AG08395 (cell line): Measurements from ENCODE around the gene FUBP3.
"Not testable (repeated sequence)": the region's sequence is repeated elsewhere in the genome, so short reads cannot be mapped to it uniquely, and the experiment has no call there.

ENCODE experiments used
- DNase-seq: peaks from one replicate; pipeline ENCODE4 v3.0.0; 2012; ENCODE audit warnings: mixed read lengths, low spot score

The FUBP3 gene

GRCh38 chr9:130556396-130557076 is 22.8 kb upstream of the FUBP3 start:
- DNase-seq: no peak

- DNase-seq: no peak
Measured at GRCh38 chr9:130557077-130557468, 22.3 kb upstream of the FUBP3 start.

GRCh38 chr9:130561056-130561455 is 18.3 kb upstream of the FUBP3 start:
- no peak for DNase-seq

GRCh38 chr9:130562525-130562924 is 16.9 kb upstream of the FUBP3 start:
- not testable (repeated sequence) for DNase-seq

- DNase-seq: no peak
Measured at GRCh38 chr9:130563797-130564196, 15.6 kb upstream of the FUBP3 start.

- peak; percentile 37 for DNase-seq
Measured at GRCh38 chr9:130565792-130566191, 13.6 kb upstream of the FUBP3 start.

- no peak for DNase-seq
Measured at GRCh38 chr9:130570208-130570607, 9.2 kb upstream of the FUBP3 start.

- no peak for DNase-seq
Measured at GRCh38 chr9:130575514-130575913, 3.9 kb upstream of the FUBP3 start.

- DNase-seq: no peak
Measured at GRCh38 chr9:130576176-130576575, 3.2 kb upstream of the FUBP3 start.

- DNase-seq: peak; percentile 30
Measured at GRCh38 chr9:130579738-130580463, 524 bp downstream of the FUBP3 start.

- DNase-seq: no peak
Measured at GRCh38 chr9:130581766-130582165, 2.4 kb downstream of the FUBP3 start.

GRCh38 chr9:130583271-130583670 is 3.9 kb downstream of the FUBP3 start:
- no peak for DNase-seq

GRCh38 chr9:130587921-130588320 is 8.5 kb downstream of the FUBP3 start:
- DNase-seq: no peak

GRCh38 chr9:130588416-130588815 is 9.0 kb downstream of the FUBP3 start:
- DNase-seq: no peak

- DNase-seq: no peak
Measured at GRCh38 chr9:130589754-130590153, 10.4 kb downstream of the FUBP3 start.

GRCh38 chr9:130590305-130590704 is 10.9 kb downstream of the FUBP3 start:
- no peak for DNase-seq

- no peak for DNase-seq
Measured at GRCh38 chr9:130593020-130593419, 13.6 kb downstream of the FUBP3 start.

GRCh38 chr9:130597228-130597627 is 17.9 kb downstream of the FUBP3 start:
- no peak for DNase-seq

GRCh38 chr9:130598188-130598587 is 18.8 kb downstream of the FUBP3 start:
- DNase-seq: no peak

GRCh38 chr9:130599625-130600024 is 20.2 kb downstream of the FUBP3 start:
- DNase-seq: no peak

- DNase-seq: no peak
Measured at GRCh38 chr9:130601100-130601499, 21.7 kb downstream of the FUBP3 start.

GRCh38 chr9:130604295-130604694 is 24.9 kb downstream of the FUBP3 start:
- no peak for DNase-seq

- DNase-seq: no peak
Measured at GRCh38 chr9:130606887-130607600, 27.7 kb downstream of the FUBP3 start.
